H1 (cell line): ENCODE results near the gene BTBD18. TPM values are rescaled to one million over a fixed set of nuclear protein-coding genes. Genes with fewer than 3 reads are reported as not detected.

Experiments used
- ATF3 ChIP-seq: IDR thresholded peaks from 2 replicates; pipeline ENCODE4 v1.6.1; 2011; ENCODE audit warnings: low read depth, mild to moderate bottlenecking, low read length; ENCODE audit not compliant: insufficient read depth
- BCL11A ChIP-seq, 2 experiments: IDR thresholded peaks; one replicate each; pipeline ENCODE4 v1.6.1; 2011; ENCODE audit warnings: low read depth in 2 of 2, low read length in 2 of 2, mild to moderate bottlenecking in 2 of 2
- CBX8 ChIP-seq: fragments of 300-800, 300-1000 bp; sonication (generic); IDR thresholded peaks from 2 replicates; pipeline ENCODE4 v1.7.1; 2016; ENCODE audit warnings: low read depth, low read length, borderline replicate concordance
- GTF2F1 ChIP-seq: IDR thresholded peaks from 2 replicates; pipeline ENCODE4 v1.6.1; 2012; ENCODE audit warnings: low read depth, low read length, improper control_type of control experiment, borderline replicate concordance
- HDAC6 ChIP-seq: IDR thresholded peaks from one replicate; pipeline ENCODE4 v1.7.1; 2012; ENCODE audit warnings: low read depth, mild to moderate bottlenecking, inconsistent platforms, low read length, moderate library complexity
- JUN ChIP-seq: IDR thresholded peaks from 2 replicates; pipeline ENCODE4 v1.6.1; 2011; ENCODE audit warnings: low read depth, mild to moderate bottlenecking, improper control_type of control experiment, low read length
- JUND ChIP-seq: IDR thresholded peaks from 2 replicates; pipeline ENCODE4 v1.6.1; 2011; ENCODE audit warnings: mild to moderate bottlenecking, improper control_type of control experiment, low read length
- NRF1 ChIP-seq: IDR thresholded peaks from 2 replicates; pipeline ENCODE4 v1.6.1; 2011; ENCODE audit warnings: mild to moderate bottlenecking, low read depth, low read length, improper control_type of control experiment
- POLR2AphosphoS5 ChIP-seq: IDR thresholded peaks from 2 replicates; pipeline ENCODE4 v1.6.1; 2011; ENCODE audit warnings: low read depth, low read length
- SAP30 ChIP-seq: fragments of 300-600 bp; sonication (generic); IDR thresholded peaks from 2 replicates; pipeline ENCODE4 v1.7.1; 2012; ENCODE audit warnings: low read length, moderate library complexity, mild to moderate bottlenecking, inconsistent platforms; ENCODE audit not compliant: insufficient read depth, insufficient replicate concordance
- TBP ChIP-seq: IDR thresholded peaks from 2 replicates; pipeline ENCODE4 v1.6.1; 2011; ENCODE audit warnings: low read depth, low read length, improper control_type of control experiment
- polyA plus RNA-seq, 7 experiments: library from polyadenylated mRNA; depleted of rRNA in 3 of 7; stranded (reverse) in 5 of 7; unstranded in 2 of 7; fragments of >200 nt in 5 of 7; fragments of 200-250 nt in 2 of 7; gene quantifications; 1 replicate in 5 of 7; 2 replicates in 1 of 7; 4 replicates in 1 of 7; pipeline versions ENCODE4 v1.2.1 to v1.2.3, GENCODE V29; 2011 to 2013; ENCODE audit warnings: missing spikeins in 2 of 7, mixed read lengths in 2 of 7
- total RNA-seq: library from RNA; stranded (reverse); fragmentation: NEBNext Ultra II Directional; extraction: Animal tissue kit (Norgen Biotek cat#: 25700); gene quantifications from 2 replicates; pipeline ENCODE4 v1.2.1, GENCODE V29; 2021
- TF ChIP-seq, protein P1 (sequence below): fragments of 300-600 bp; sonication (generic); IDR thresholded peaks from 2 replicates; pipeline ENCODE4 v1.7.1; 2012; ENCODE audit warnings: low read length, moderate library complexity, mild to moderate bottlenecking, inconsistent platforms; ENCODE audit not compliant: insufficient replicate concordance

Gene BTBD18
- total and polyA plus RNA-seq, 2 of the 8 experiments (the other 6 are each of a cell fraction or from before 2014, with no cell fraction given) = 0.03 TPM; not detected in 1

GRCh38 chr11:57801183-57801485 is 49.5 kb upstream of the BTBD18 start (continued):
- TF ChIP-seq, protein P1, sequence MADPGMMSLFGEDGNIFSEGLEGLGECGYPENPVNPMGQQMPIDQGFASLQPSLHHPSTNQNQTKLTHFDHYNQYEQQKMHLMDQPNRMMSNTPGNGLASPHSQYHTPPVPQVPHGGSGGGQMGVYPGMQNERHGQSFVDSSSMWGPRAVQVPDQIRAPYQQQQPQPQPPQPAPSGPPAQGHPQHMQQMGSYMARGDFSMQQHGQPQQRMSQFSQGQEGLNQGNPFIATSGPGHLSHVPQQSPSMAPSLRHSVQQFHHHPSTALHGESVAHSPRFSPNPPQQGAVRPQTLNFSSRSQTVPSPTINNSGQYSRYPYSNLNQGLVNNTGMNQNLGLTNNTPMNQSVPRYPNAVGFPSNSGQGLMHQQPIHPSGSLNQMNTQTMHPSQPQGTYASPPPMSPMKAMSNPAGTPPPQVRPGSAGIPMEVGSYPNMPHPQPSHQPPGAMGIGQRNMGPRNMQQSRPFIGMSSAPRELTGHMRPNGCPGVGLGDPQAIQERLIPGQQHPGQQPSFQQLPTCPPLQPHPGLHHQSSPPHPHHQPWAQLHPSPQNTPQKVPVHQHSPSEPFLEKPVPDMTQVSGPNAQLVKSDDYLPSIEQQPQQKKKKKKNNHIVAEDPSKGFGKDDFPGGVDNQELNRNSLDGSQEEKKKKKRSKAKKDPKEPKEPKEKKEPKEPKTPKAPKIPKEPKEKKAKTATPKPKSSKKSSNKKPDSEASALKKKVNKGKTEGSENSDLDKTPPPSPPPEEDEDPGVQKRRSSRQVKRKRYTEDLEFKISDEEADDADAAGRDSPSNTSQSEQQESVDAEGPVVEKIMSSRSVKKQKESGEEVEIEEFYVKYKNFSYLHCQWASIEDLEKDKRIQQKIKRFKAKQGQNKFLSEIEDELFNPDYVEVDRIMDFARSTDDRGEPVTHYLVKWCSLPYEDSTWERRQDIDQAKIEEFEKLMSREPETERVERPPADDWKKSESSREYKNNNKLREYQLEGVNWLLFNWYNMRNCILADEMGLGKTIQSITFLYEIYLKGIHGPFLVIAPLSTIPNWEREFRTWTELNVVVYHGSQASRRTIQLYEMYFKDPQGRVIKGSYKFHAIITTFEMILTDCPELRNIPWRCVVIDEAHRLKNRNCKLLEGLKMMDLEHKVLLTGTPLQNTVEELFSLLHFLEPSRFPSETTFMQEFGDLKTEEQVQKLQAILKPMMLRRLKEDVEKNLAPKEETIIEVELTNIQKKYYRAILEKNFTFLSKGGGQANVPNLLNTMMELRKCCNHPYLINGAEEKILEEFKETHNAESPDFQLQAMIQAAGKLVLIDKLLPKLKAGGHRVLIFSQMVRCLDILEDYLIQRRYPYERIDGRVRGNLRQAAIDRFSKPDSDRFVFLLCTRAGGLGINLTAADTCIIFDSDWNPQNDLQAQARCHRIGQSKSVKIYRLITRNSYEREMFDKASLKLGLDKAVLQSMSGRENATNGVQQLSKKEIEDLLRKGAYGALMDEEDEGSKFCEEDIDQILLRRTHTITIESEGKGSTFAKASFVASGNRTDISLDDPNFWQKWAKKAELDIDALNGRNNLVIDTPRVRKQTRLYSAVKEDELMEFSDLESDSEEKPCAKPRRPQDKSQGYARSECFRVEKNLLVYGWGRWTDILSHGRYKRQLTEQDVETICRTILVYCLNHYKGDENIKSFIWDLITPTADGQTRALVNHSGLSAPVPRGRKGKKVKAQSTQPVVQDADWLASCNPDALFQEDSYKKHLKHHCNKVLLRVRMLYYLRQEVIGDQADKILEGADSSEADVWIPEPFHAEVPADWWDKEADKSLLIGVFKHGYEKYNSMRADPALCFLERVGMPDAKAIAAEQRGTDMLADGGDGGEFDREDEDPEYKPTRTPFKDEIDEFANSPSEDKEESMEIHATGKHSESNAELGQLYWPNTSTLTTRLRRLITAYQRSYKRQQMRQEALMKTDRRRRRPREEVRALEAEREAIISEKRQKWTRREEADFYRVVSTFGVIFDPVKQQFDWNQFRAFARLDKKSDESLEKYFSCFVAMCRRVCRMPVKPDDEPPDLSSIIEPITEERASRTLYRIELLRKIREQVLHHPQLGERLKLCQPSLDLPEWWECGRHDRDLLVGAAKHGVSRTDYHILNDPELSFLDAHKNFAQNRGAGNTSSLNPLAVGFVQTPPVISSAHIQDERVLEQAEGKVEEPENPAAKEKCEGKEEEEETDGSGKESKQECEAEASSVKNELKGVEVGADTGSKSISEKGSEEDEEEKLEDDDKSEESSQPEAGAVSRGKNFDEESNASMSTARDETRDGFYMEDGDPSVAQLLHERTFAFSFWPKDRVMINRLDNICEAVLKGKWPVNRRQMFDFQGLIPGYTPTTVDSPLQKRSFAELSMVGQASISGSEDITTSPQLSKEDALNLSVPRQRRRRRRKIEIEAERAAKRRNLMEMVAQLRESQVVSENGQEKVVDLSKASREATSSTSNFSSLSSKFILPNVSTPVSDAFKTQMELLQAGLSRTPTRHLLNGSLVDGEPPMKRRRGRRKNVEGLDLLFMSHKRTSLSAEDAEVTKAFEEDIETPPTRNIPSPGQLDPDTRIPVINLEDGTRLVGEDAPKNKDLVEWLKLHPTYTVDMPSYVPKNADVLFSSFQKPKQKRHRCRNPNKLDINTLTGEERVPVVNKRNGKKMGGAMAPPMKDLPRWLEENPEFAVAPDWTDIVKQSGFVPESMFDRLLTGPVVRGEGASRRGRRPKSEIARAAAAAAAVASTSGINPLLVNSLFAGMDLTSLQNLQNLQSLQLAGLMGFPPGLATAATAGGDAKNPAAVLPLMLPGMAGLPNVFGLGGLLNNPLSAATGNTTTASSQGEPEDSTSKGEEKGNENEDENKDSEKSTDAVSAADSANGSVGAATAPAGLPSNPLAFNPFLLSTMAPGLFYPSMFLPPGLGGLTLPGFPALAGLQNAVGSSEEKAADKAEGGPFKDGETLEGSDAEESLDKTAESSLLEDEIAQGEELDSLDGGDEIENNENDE = no peak
- TF ChIP-seq JUN (no peak), TBP (no peak), GTF2F1 (no peak), POLR2AphosphoS5 (no peak), JUND (no peak), HDAC6 (no peak), BCL11A (IDR thresholded peaks at IDR 0.05; ENCODE audit: low read depth in 2 of 2, low read length in 2 of 2) (no peak), ATF3 (no peak), NRF1 (no peak), SAP30 (no peak), CBX8 (no peak)
